ENCODE results near the gene ZNF862. TPM values are rescaled to one million over a fixed set of nuclear protein-coding genes. Genes with fewer than 3 reads are reported as not detected.
A peak's percentile ranks its signal among the peaks of the same experiment; 100 is the strongest.

ZNF862 gene
- total and polyA plus RNA-seq, 5 donors from 2014 or later: 5.3 to 32.8 (median 7.2) TPM

- Histone ChIP-seq H3K27ac (ENCODE audit: insufficient read depth, low read length, poor library complexity, severe bottlenecking) (no peak overlapping the region), H3K4me1 (ENCODE audit: control insufficient read depth, insufficient read depth, low read length, poor library complexity, severe bottlenecking) (peaks cover 34% of the 10 kb centered on the region), H3K4me3 (ENCODE audit: low read depth, low read length) (no peak overlapping the region), H3K9me3 (ENCODE audit: control insufficient read depth in 2 of 2, low read length in 2 of 2) (no peaks in the 10 kb centered on the region), H3K27me3 (ENCODE audit: control insufficient read depth, insufficient read depth, low read length) (no peaks in the 10 kb centered on the region), H3K36me3 (ENCODE audit: control insufficient read depth, insufficient read depth, low read length) (peaks cover 32% of the 10 kb centered on the region)
- Mint-ChIP-seq H3K9me3 (no peaks in the 10 kb centered on the region), H3K36me3 (peaks cover 28% of the 10 kb centered on the region), H3K4me3 (no peak overlapping the region), H3K4me1 (peaks cover 13 to 56% (median 26%) of the 10 kb centered on the region in 4 donors), H3K27me3 (no peaks in the 10 kb centered on the region), H3K27ac (peak overlapping the region in 1 of 3 donors; percentile 74)
- ATAC-seq (ENCODE audit: low read depth in 2 of 2) (no peak), DNase-seq (peak in 1 of 3 donors; percentile 40)
Measured at GRCh38 chr7:149860821-149861727, 22.9 kb downstream of the ZNF862 start.

- DNase-seq (no peak), ATAC-seq (ENCODE audit: low read depth in 2 of 2) (no peak)
- Mint-ChIP-seq H3K9me3 (no peaks in the 10 kb centered on the region), H3K4me1 (peaks cover 9 to 56% (median 24%) of the 10 kb centered on the region in 4 donors), H3K27me3 (no peaks in the 10 kb centered on the region), H3K4me3 (no peak overlapping the region), H3K36me3 (peaks cover 21% of the 10 kb centered on the region), H3K27ac (peak overlapping the region in 1 of 3 donors; percentile 74)
- Histone ChIP-seq H3K27me3 (ENCODE audit: control insufficient read depth, insufficient read depth, low read length) (no peaks in the 10 kb centered on the region), H3K4me1 (ENCODE audit: control insufficient read depth, insufficient read depth, low read length, poor library complexity, severe bottlenecking) (peaks cover 34% of the 10 kb centered on the region), H3K36me3 (ENCODE audit: control insufficient read depth, insufficient read depth, low read length) (peaks cover 32% of the 10 kb centered on the region), H3K4me3 (ENCODE audit: low read depth, low read length) (no peak overlapping the region), H3K27ac (ENCODE audit: insufficient read depth, low read length, poor library complexity, severe bottlenecking) (no peak overlapping the region), H3K9me3 (ENCODE audit: control insufficient read depth in 2 of 2, low read length in 2 of 2) (no peaks in the 10 kb centered on the region)
Measured at GRCh38 chr7:149861728-149862045, 23.5 kb downstream of the ZNF862 start.

- no peak overlapping the region for H3K4me3 Mint-ChIP-seq
- peaks cover 32% of the 10 kb centered on the region for H3K36me3 ChIP-seq (ENCODE audit: control insufficient read depth, insufficient read depth, low read length)
Measured at GRCh38 chr7:149862156-149862555, 24.0 kb downstream of the ZNF862 start.

GRCh38 chr7:149863500-149863899 is 25.3 kb downstream of the ZNF862 start:
- ATAC-seq (ENCODE audit: low read depth in 2 of 2) (no peak), DNase-seq (no peak)
- H3K4me1 ChIP-seq (ENCODE audit: control insufficient read depth, insufficient read depth, low read length, poor library complexity, severe bottlenecking): peaks cover 48% of the 10 kb centered on the region
- H3K4me3 ChIP-seq (ENCODE audit: low read depth, low read length): no peak overlapping the region
- peak overlapping the region; percentile 86 for H3K27ac ChIP-seq (ENCODE audit: insufficient read depth, low read length, poor library complexity, severe bottlenecking)
- H3K4me3 Mint-ChIP-seq: no peak overlapping the region
- peaks cover 9 to 64% (median 31%) of the 10 kb centered on the region in 4 donors for H3K4me1 Mint-ChIP-seq
- no peaks in the 10 kb centered on the region for H3K27me3 ChIP-seq (ENCODE audit: control insufficient read depth, insufficient read depth, low read length)
- no peaks in the 10 kb centered on the region for H3K27me3 Mint-ChIP-seq
- H3K27ac Mint-ChIP-seq: peak overlapping the region; percentile 80 to 88 (median 87)
- no peaks in the 10 kb centered on the region for H3K9me3 ChIP-seq (ENCODE audit: control insufficient read depth in 2 of 2, low read length in 2 of 2)
- peaks cover 21% of the 10 kb centered on the region for H3K36me3 Mint-ChIP-seq
- H3K9me3 Mint-ChIP-seq: no peaks in the 10 kb centered on the region
- peaks cover 32% of the 10 kb centered on the region for H3K36me3 ChIP-seq (ENCODE audit: control insufficient read depth, insufficient read depth, low read length)

More at GRCh38 chr7:149862156-149862555, 24.0 kb downstream of the ZNF862 start:
- Histone ChIP-seq H3K9me3 (ENCODE audit: control insufficient read depth in 2 of 2, low read length in 2 of 2) (no peaks in the 10 kb centered on the region), H3K27me3 (ENCODE audit: control insufficient read depth, insufficient read depth, low read length) (no peaks in the 10 kb centered on the region), H3K4me3 (ENCODE audit: low read depth, low read length) (no peak overlapping the region), H3K27ac (ENCODE audit: insufficient read depth, low read length, poor library complexity, severe bottlenecking) (no peak overlapping the region), H3K4me1 (ENCODE audit: control insufficient read depth, insufficient read depth, low read length, poor library complexity, severe bottlenecking) (peaks cover 34% of the 10 kb centered on the region)
- Mint-ChIP-seq H3K36me3 (peaks cover 21% of the 10 kb centered on the region), H3K9me3 (no peaks in the 10 kb centered on the region), H3K27me3 (no peaks in the 10 kb centered on the region), H3K4me1 (peaks cover 7 to 56% (median 24%) of the 10 kb centered on the region in 4 donors), H3K27ac (no peak overlapping the region)
- no peak for ATAC-seq (ENCODE audit: low read depth in 2 of 2)
- no peak for DNase-seq

GRCh38 chr7:149864023-149864422 is 25.8 kb downstream of the ZNF862 start:
- Histone ChIP-seq H3K27ac (ENCODE audit: insufficient read depth, low read length, poor library complexity, severe bottlenecking) (peak overlapping the region; percentile 86), H3K27me3 (ENCODE audit: control insufficient read depth, insufficient read depth, low read length) (no peaks in the 10 kb centered on the region), H3K9me3 (ENCODE audit: control insufficient read depth in 2 of 2, low read length in 2 of 2) (no peaks in the 10 kb centered on the region), H3K4me1 (ENCODE audit: control insufficient read depth, insufficient read depth, low read length, poor library complexity, severe bottlenecking) (peaks cover 53% of the 10 kb centered on the region), H3K4me3 (ENCODE audit: low read depth, low read length) (no peak overlapping the region), H3K36me3 (ENCODE audit: control insufficient read depth, insufficient read depth, low read length) (peaks cover 32% of the 10 kb centered on the region)
- Mint-ChIP-seq H3K36me3 (peaks cover 22% of the 10 kb centered on the region), H3K9me3 (no peaks in the 10 kb centered on the region), H3K27me3 (no peaks in the 10 kb centered on the region), H3K27ac (peak overlapping the region; percentile 80 to 87 (median 85)), H3K4me1 (peaks cover 9 to 69% (median 34%) of the 10 kb centered on the region in 4 donors), H3K4me3 (peak overlapping the region in 3 of 4 donors; percentile 41 to 60 (median 51))
- ATAC-seq (ENCODE audit: low read depth in 2 of 2) (no peak), DNase-seq (no peak)

GRCh38 chr7:149864751-149865150 is 26.6 kb downstream of the ZNF862 start:
- H3K27me3 ChIP-seq (ENCODE audit: control insufficient read depth, insufficient read depth, low read length): no peaks in the 10 kb centered on the region
- H3K36me3 Mint-ChIP-seq: peaks cover 23% of the 10 kb centered on the region
- DNase-seq: no peak
- H3K4me1 ChIP-seq (ENCODE audit: control insufficient read depth, insufficient read depth, low read length, poor library complexity, severe bottlenecking): peaks cover 60% of the 10 kb centered on the region
- H3K4me1 Mint-ChIP-seq: peaks cover 11 to 75% (median 39%) of the 10 kb centered on the region in 4 donors
- peak overlapping the region; percentile 86 for H3K27ac ChIP-seq (ENCODE audit: insufficient read depth, low read length, poor library complexity, severe bottlenecking)
- H3K36me3 ChIP-seq (ENCODE audit: control insufficient read depth, insufficient read depth, low read length): peaks cover 25% of the 10 kb centered on the region
- no peak for ATAC-seq (ENCODE audit: low read depth in 2 of 2)
- no peaks in the 10 kb centered on the region for H3K27me3 Mint-ChIP-seq
- H3K27ac Mint-ChIP-seq: peak overlapping the region; percentile 93 to 99 (median 97)
- H3K4me3 Mint-ChIP-seq: peak overlapping the region in 3 of 4 donors; percentile 41 to 86 (median 51)
- no peaks in the 10 kb centered on the region for H3K9me3 ChIP-seq (ENCODE audit: control insufficient read depth in 2 of 2, low read length in 2 of 2)
- H3K4me3 ChIP-seq (ENCODE audit: low read depth, low read length): no peak overlapping the region
- H3K9me3 Mint-ChIP-seq: no peaks in the 10 kb centered on the region

GRCh38 chr7:149865437-149865836 is 27.3 kb downstream of the ZNF862 start:
- H3K4me1 ChIP-seq (ENCODE audit: control insufficient read depth, insufficient read depth, low read length, poor library complexity, severe bottlenecking): peaks cover 67% of the 10 kb centered on the region
- Mint-ChIP-seq H3K27ac (peak overlapping the region; percentile 93 to 99 (median 97)), H3K4me3 (peak overlapping the region; percentile 23 to 86 (median 66)), H3K27me3 (no peaks in the 10 kb centered on the region), H3K9me3 (no peaks in the 10 kb centered on the region), H3K36me3 (peaks cover 21% of the 10 kb centered on the region), H3K4me1 (peaks cover 15 to 81% (median 46%) of the 10 kb centered on the region in 4 donors)
- DNase-seq (peak; percentile 18 to 93 (median 71)), ATAC-seq (ENCODE audit: low read depth in 2 of 2) (peak; percentile 83 to 87)
- H3K4me3 ChIP-seq (ENCODE audit: low read depth, low read length): peak overlapping the region; percentile 40
- H3K27me3 ChIP-seq (ENCODE audit: control insufficient read depth, insufficient read depth, low read length): no peaks in the 10 kb centered on the region
- H3K27ac ChIP-seq (ENCODE audit: insufficient read depth, low read length, poor library complexity, severe bottlenecking): peak overlapping the region; percentile 86
- peaks cover 18% of the 10 kb centered on the region for H3K36me3 ChIP-seq (ENCODE audit: control insufficient read depth, insufficient read depth, low read length)
- H3K9me3 ChIP-seq (ENCODE audit: control insufficient read depth in 2 of 2, low read length in 2 of 2): no peaks in the 10 kb centered on the region
